GM12873 (cell line): ENCODE measurements around the gene TRIM72.

ENCODE experiments used
- CTCF ChIP-seq: IDR thresholded peaks from 2 replicates; pipeline ENCODE4 v1.5.1; 2012; ENCODE audit warnings: low read depth, mild to moderate bottlenecking, moderate library complexity, low read length, control low read depth; ENCODE audit not compliant: insufficient read depth; ENCODE audit errors: missing control alignments

Gene TRIM72

GRCh38 chr16:31199430-31200041, 14.4 kb upstream of the TRIM72 start:
- no peak for TF ChIP-seq CTCF

- peak; percentile 32 for TF ChIP-seq CTCF
Observed at GRCh38 chr16:31200821-31201568, 12.9 kb upstream of the TRIM72 start.

- TF ChIP-seq CTCF, result no peak
Observed at GRCh38 chr16:31201582-31202413, 12.1 kb upstream of the TRIM72 start.

- no peak for TF ChIP-seq CTCF
Observed at GRCh38 chr16:31202414-31203375, 11.2 kb upstream of the TRIM72 start, which contains the start of gene PYCARD. Gene PYCARD (minus strand): TSS chr16:31202760. CDS start chr16:31202690, 70 bp downstream.

- no peak for TF ChIP-seq CTCF
Observed at GRCh38 chr16:31204871-31205666, 8.8 kb upstream of the TRIM72 start.

- no peak for TF ChIP-seq CTCF
Observed at GRCh38 chr16:31206776-31207175, 7.1 kb upstream of the TRIM72 start.
